Endodermal cell (in vitro differentiated cells): ENCODE measurements around the gene LTBP2. TPM values are rescaled to one million over a fixed set of nuclear protein-coding genes. Genes with fewer than 3 reads are reported as not detected.

ENCODE experiments used
- DNase-seq: peaks from one replicate; pipeline ENCODE4 v3.0.0-alpha.2; 2017
- H3K27ac ChIP-seq: 2 replicates; pipeline ENCODE4 v1.5.1; 2013; ENCODE audit warnings: mild to moderate bottlenecking, low read depth, low read length, moderate library complexity
- H3K27me3 ChIP-seq: 2 replicates; pipeline ENCODE4 v1.6.1; 2013; ENCODE audit warnings: mild to moderate bottlenecking, low read length, moderate library complexity; ENCODE audit not compliant: insufficient read depth, control insufficient read depth, poor library complexity, severe bottlenecking
- H3K36me3 ChIP-seq: 2 replicates; pipeline ENCODE4 v1.7.0; 2013; ENCODE audit warnings: mild to moderate bottlenecking, low read length, moderate library complexity; ENCODE audit not compliant: control insufficient read depth, insufficient read depth
- H3K4me1 ChIP-seq: one replicate; pipeline ENCODE4 v1.7.0; 2013; ENCODE audit warnings: low read length; ENCODE audit not compliant: control insufficient read depth, insufficient read depth
- H3K4me3 ChIP-seq: 2 replicates; pipeline ENCODE4 v1.5.1; 2013; ENCODE audit warnings: mild to moderate bottlenecking, low read length, moderate library complexity
- H3K9ac ChIP-seq: 2 replicates; pipeline ENCODE4 v1.6.1; 2013; ENCODE audit warnings: mild to moderate bottlenecking, low read length, moderate library complexity; ENCODE audit not compliant: poor library complexity, severe bottlenecking; ENCODE audit errors: extremely low read depth
- H3K9me3 ChIP-seq: 2 replicates; pipeline ENCODE4 v1.6.1; 2013; ENCODE audit warnings: mild to moderate bottlenecking, low read length, moderate library complexity; ENCODE audit not compliant: control insufficient read depth
- H3K27ac Mint-ChIP-seq: 2 replicates; pipeline ENCODE4 v1.8.0; 2020; ENCODE audit warnings: mixed read lengths
- H3K27me3 Mint-ChIP-seq: 2 replicates; pipeline ENCODE4 v1.8.0; 2021; ENCODE audit warnings: mild to moderate bottlenecking, mixed read lengths; ENCODE audit not compliant: insufficient read depth
- H3K36me3 Mint-ChIP-seq: 2 replicates; pipeline ENCODE4 v1.8.0; 2020; ENCODE audit warnings: low read depth, mixed read lengths
- H3K4me1 Mint-ChIP-seq: 2 replicates; pipeline ENCODE4 v1.8.0; 2020; ENCODE audit warnings: mixed read lengths
- H3K4me3 Mint-ChIP-seq: 2 replicates; pipeline ENCODE4 v1.8.0; 2020; ENCODE audit warnings: mild to moderate bottlenecking, moderate library complexity, mixed read lengths
- H3K9me3 Mint-ChIP-seq: 2 replicates; pipeline ENCODE4 v1.8.0; 2020; ENCODE audit warnings: mild to moderate bottlenecking, mixed read lengths
- CTCF ChIP-seq: fragments of 200-600 bp; sonication (generic); conservative IDR thresholded peaks from 2 replicates; pipeline ENCODE4 v1.5.0; 2021; ENCODE audit warnings: antibody characterized with exemption, mild to moderate bottlenecking
- WGBS, 2 experiments: methylation state at CpG; one replicate each; pipeline versions ENCODE4 v1.1.5 to v1.1.7; 2013; ENCODE audit warnings: missing lambda C conversion rate in 2 of 2, mixed read lengths in 1 of 2; ENCODE audit not compliant: insufficient coverage in 1 of 2, insufficient read length in 1 of 2; 5-methylcytosine and 5-hydroxymethylcytosine counted together
- total RNA-seq, 2 donors: library from RNA; stranded (reverse); fragmentation: NEBNext Ultra II Directional in 1 of 2; extraction: Animal tissue kit (Norgen Biotek cat#: 25700) in 1 of 2; gene quantifications; 2 replicates in 1 of 2; 3 replicates in 1 of 2; pipeline ENCODE4 v1.2.1, GENCODE V29; 2021

The LTBP2 gene
- total RNA-seq, 2 donors from 2014 or later = 1.7 to 2.9 TPM

GRCh38 chr14:74510959-74511409 lies 101.1 kb downstream of the LTBP2 start:
- H3K9me3 ChIP-seq = no peaks in the 10 kb centered on the region
- peaks cover 6% of the 10 kb centered on the region for H3K4me1 ChIP-seq
- H3K4me3 ChIP-seq = no peak overlapping the region
- H3K9ac ChIP-seq = no peak overlapping the region
- peak; percentile 56 for DNase-seq
- H3K36me3 ChIP-seq = no peaks in the 10 kb centered on the region
- H3K4me3 Mint-ChIP-seq = no peak overlapping the region
- no peaks in the 10 kb centered on the region for H3K36me3 Mint-ChIP-seq
- TF ChIP-seq CTCF = no peak
- peaks cover 3% of the 10 kb centered on the region for H3K9me3 Mint-ChIP-seq
- H3K27ac Mint-ChIP-seq = no peak overlapping the region
- H3K27ac ChIP-seq = peak overlapping the region; percentile 69
- peaks cover 21% of the 10 kb centered on the region for H3K4me1 Mint-ChIP-seq
- 83% methylated on average over 4 to 10 of the region's 10 CpGs for WGBS, 2 experiments
- H3K27me3 Mint-ChIP-seq = peaks cover 15% of the 10 kb centered on the region
- no peaks in the 10 kb centered on the region for H3K27me3 ChIP-seq

GRCh38 chr14:74510223-74510931 lies 101.7 kb downstream of the LTBP2 start:
- H3K4me1 Mint-ChIP-seq = peaks cover 21% of the 10 kb centered on the region
- peak overlapping the region; percentile 69 for H3K27ac ChIP-seq
- H3K4me1 ChIP-seq = peaks cover 6% of the 10 kb centered on the region
- DNase-seq = peak; percentile 65
- no peak for TF ChIP-seq CTCF
- no peak overlapping the region for H3K4me3 Mint-ChIP-seq
- no peaks in the 10 kb centered on the region for H3K36me3 ChIP-seq
- WGBS, 2 experiments = 63 to 64% methylated on average over 14 to 21 of the region's 21 CpGs
- peaks cover 15% of the 10 kb centered on the region for H3K27me3 Mint-ChIP-seq
- no peak overlapping the region for H3K9ac ChIP-seq
- H3K27ac Mint-ChIP-seq = no peak overlapping the region
- no peaks in the 10 kb centered on the region for H3K9me3 ChIP-seq
- no peaks in the 10 kb centered on the region for H3K27me3 ChIP-seq
- peaks cover 3% of the 10 kb centered on the region for H3K9me3 Mint-ChIP-seq
- no peak overlapping the region for H3K4me3 ChIP-seq
- H3K36me3 Mint-ChIP-seq = no peaks in the 10 kb centered on the region

GRCh38 chr14:74509587-74510222 lies 102.3 kb downstream of the LTBP2 start:
- 91% methylated on average over 9 to 10 of the region's 10 CpGs for WGBS, 2 experiments
- peaks cover 6% of the 10 kb centered on the region for H3K4me1 ChIP-seq
- no peaks in the 10 kb centered on the region for H3K27me3 ChIP-seq
- TF ChIP-seq CTCF = no peak
- H3K36me3 Mint-ChIP-seq = no peaks in the 10 kb centered on the region
- H3K27ac ChIP-seq = peak overlapping the region; percentile 69
- peaks cover 3% of the 10 kb centered on the region for H3K9me3 Mint-ChIP-seq
- H3K36me3 ChIP-seq = no peaks in the 10 kb centered on the region
- peaks cover 15% of the 10 kb centered on the region for H3K27me3 Mint-ChIP-seq
- H3K9me3 ChIP-seq = no peaks in the 10 kb centered on the region
- H3K9ac ChIP-seq = no peak overlapping the region
- peak; percentile 38 for DNase-seq
- H3K4me3 ChIP-seq = no peak overlapping the region
- peaks cover 19% of the 10 kb centered on the region for H3K4me1 Mint-ChIP-seq
- no peak overlapping the region for H3K27ac Mint-ChIP-seq
- H3K4me3 Mint-ChIP-seq = no peak overlapping the region
